Ovary (tissue), 9 donors: ENCODE data around the gene CCDC149. TPM values are rescaled to one million over a fixed set of nuclear protein-coding genes. Genes with fewer than 3 reads are reported as not detected.

ENCODE experiments used
- DNase-seq, 5 donors: peaks; one replicate each; pipeline ENCODE4 v3.0.0-alpha.2; 2019 to 2020
- H3K27ac ChIP-seq, 2 donors: fragments of 200-600 bp; one replicate each; pipeline versions ENCODE4 v1.5.1 to v1.8.0; 2019 to 2022
- H3K27me3 ChIP-seq: fragments of 200-600 bp; one replicate; pipeline ENCODE4 v1.8.0; 2022
- H3K36me3 ChIP-seq: fragments of 200-600 bp; sonication (generic); one replicate; pipeline ENCODE4 v1.5.1; 2019
- H3K4me1 ChIP-seq: one replicate; pipeline ENCODE4 v1.8.1; 2013; ENCODE audit warnings: mild to moderate bottlenecking, moderate library complexity; ENCODE audit not compliant: insufficient read depth
- H3K4me3 ChIP-seq: fragments of 200-600 bp; sonication (generic); one replicate; pipeline ENCODE4 v1.5.1; 2017
- H3K9me3 ChIP-seq, 2 donors: fragments of 200-600 bp in 1 of 2; sonication (generic) in 1 of 2; one replicate each; pipeline versions ENCODE4 v1.5.1 to v1.8.1; 2013 to 2019; ENCODE audit warnings: mild to moderate bottlenecking in 1 of 2, moderate library complexity in 1 of 2
- EP300 ChIP-seq: sonication (generic); formaldehyde crosslinking; IDR thresholded peaks from one replicate; pipeline ENCODE4 v1.6.1; 2017; ENCODE audit warnings: antibody characterized with exemption
- POLR2A ChIP-seq: fragments of 450-650 bp; IDR thresholded peaks from one replicate; pipeline ENCODE4 v1.6.1; 2017; ENCODE audit warnings: antibody characterized with exemption, mild to moderate bottlenecking, moderate library complexity
- WGBS, 3 donors: extraction: QIAGEN DNeasy Blood & Tissue Kit in 1 of 3; methylation state at CpG; one replicate each; pipeline versions ENCODE4 v1.1.5 to v1.1.7; 2013 to 2017; 5-methylcytosine and 5-hydroxymethylcytosine counted together
- intact Hi-C, 4 donors: fragments of 100-400 bp; cut with DNase I; formaldehyde crosslinking; loops; one replicate each; pipeline versions ENCODE4 v1.11.0 to v1.15.1; 2022 to 2023
- polyA plus RNA-seq, 2 donors: library from polyadenylated mRNA; stranded (reverse); fragments of 200-250 nt in 1 of 2; fragments of 350-450 nt in 1 of 2; fragmentation: Illumina TruSeq in 1 of 2; extraction: RNeasy Lipid Tissue Mini Kit (QIAGEN cat#74804) in 1 of 2; gene quantifications; one replicate each; pipeline ENCODE4 v1.2.3, GENCODE V29; 2013 to 2014
- total RNA-seq, 7 donors: library from RNA; depleted of rRNA in 2 of 7; stranded (reverse); fragments of >200 nt in 2 of 7; fragmentation: NEBNext Ultra II Directional in 3 of 7; extraction: Animal tissue kit (Norgen Biotek cat#: 25700) in 3 of 7; gene quantifications; one replicate each; pipeline versions ENCODE4 v1.1.0 to v1.2.4, GENCODE V29; 2016 to 2023
- TF ChIP-seq, protein P1 (sequence below), 3 donors: fragments of 450-650 bp in 2 of 3; fragments of 200-600 bp in 1 of 3; IDR thresholded peaks; one replicate each; pipeline versions ENCODE4 v1.5.1 to v1.8.0; 2016 to 2022; ENCODE audit warnings: antibody characterized with exemption in 3 of 3, mild to moderate bottlenecking in 1 of 3
- donor health status: DM: no; HTN: no; CAD: no; lungs with moderate emphysema.
- donor health status: DM: no; HTN: no; CAD: no.
- donor health status: Bipolar disorder and iron deficiency.
- donor health status: DM: yes; HTN: yes; CAD: no.
- donor health status: DM: no; HTN: no; CAD: no.
- donor health status: DM: yes; HTN: yes; CAD: no.

Gene CCDC149
- total and polyA plus RNA-seq, 9 donors, result 6.2 to 21.7 (median 17.5) TPM

DNA sequence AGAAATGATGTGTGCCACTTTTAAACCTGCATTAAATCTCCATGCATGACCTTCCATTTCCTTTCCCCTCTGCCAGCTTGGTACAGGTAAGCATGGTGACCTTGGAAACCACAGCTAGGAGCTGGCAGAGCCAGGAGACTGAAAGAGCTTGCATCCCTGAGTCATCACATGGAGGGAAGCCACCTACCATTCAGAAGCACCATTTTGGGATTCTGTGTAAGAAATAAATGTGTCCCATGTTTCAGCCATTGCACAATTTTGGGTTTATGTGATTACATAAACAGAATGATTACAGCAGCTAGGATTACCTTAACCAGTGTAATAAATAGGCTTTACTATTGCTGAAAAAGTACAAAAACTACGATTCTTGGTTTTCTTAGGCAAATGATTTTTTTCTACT lies 17.3 kb upstream of the CCDC149 start:
- H3K4me1 ChIP-seq, result no peaks in the 10 kb centered on the region
- intact Hi-C loops, result no loop called here
- no peaks in the 10 kb centered on the region for H3K27me3 ChIP-seq
- no peak overlapping the region for H3K4me3 ChIP-seq
- 80 to 93% (median 86%) methylated on average over 1 of the region's 1 CpG for WGBS, 3 donors
- TF ChIP-seq, protein P1, sequence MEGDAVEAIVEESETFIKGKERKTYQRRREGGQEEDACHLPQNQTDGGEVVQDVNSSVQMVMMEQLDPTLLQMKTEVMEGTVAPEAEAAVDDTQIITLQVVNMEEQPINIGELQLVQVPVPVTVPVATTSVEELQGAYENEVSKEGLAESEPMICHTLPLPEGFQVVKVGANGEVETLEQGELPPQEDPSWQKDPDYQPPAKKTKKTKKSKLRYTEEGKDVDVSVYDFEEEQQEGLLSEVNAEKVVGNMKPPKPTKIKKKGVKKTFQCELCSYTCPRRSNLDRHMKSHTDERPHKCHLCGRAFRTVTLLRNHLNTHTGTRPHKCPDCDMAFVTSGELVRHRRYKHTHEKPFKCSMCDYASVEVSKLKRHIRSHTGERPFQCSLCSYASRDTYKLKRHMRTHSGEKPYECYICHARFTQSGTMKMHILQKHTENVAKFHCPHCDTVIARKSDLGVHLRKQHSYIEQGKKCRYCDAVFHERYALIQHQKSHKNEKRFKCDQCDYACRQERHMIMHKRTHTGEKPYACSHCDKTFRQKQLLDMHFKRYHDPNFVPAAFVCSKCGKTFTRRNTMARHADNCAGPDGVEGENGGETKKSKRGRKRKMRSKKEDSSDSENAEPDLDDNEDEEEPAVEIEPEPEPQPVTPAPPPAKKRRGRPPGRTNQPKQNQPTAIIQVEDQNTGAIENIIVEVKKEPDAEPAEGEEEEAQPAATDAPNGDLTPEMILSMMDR (IDR thresholded peaks at IDR 0.05), result no peak
- TF ChIP-seq EP300 (no peak), POLR2A (no peak)
- DNase-seq, result no peak
- H3K9me3 ChIP-seq, result peaks cover 0 to 4% of the 10 kb centered on the region in 2 donors
- no peaks in the 10 kb centered on the region for H3K36me3 ChIP-seq
- H3K27ac ChIP-seq, result no peak overlapping the region

DNA sequence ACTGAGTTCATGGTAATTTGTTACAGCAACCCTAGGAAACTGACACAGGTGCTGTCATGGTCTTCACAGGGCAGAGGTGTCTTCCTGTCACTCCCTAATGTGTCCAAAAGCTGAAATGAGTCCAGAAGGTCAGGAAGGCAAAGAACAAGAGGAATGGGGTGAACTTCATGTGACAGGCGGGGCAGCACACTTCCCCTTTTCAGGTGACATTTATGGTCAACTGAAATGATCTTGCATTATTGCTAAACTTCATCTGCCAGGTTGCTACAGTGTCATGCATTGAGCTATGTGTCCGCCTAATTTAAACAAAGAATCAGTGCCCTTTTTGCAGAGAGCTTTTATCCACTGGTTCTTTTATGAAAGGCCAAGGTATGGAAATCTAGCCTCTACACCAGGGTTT lies 15.9 kb upstream of the CCDC149 start:
- intact Hi-C loops, result no loop called here
- no peaks in the 10 kb centered on the region for H3K4me1 ChIP-seq
- H3K9me3 ChIP-seq, result peaks cover 0 to 1% of the 10 kb centered on the region in 2 donors
- no peaks in the 10 kb centered on the region for H3K27me3 ChIP-seq
- no peak overlapping the region for H3K4me3 ChIP-seq
- no peak for DNase-seq
- H3K27ac ChIP-seq, result no peak overlapping the region
- WGBS, 3 donors, result 89 to 90% (median 90%) methylated on average over 2 of the region's 2 CpGs
- H3K36me3 ChIP-seq, result no peaks in the 10 kb centered on the region
- TF ChIP-seq POLR2A (no peak), EP300 (no peak)
- TF ChIP-seq, protein P1 (IDR thresholded peaks at IDR 0.05), result no peak

DNA sequence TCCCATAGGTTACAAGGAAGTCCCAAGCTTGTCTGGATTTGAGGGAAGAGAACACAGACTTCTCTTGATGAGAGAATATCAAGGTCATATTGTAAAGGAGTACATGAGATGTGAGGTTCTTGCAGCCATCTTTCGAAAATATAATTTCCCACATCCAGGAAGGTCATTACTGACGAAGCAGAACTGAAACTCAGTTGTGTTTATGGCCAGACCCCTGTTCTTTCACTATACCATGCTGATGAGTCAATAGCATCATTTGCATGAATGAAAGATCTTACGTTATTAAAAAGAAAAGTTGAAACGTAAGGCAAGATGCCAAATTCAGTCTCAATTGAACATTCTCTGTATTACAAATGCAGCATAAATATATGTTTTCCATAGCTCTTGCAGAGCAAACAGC lies 14.2 kb upstream of the CCDC149 start:
- intact Hi-C loops, result no loop called here
- Histone ChIP-seq H3K27ac (no peak overlapping the region), H3K4me1 (no peaks in the 10 kb centered on the region), H3K4me3 (no peak overlapping the region), H3K9me3 (no peaks in the 10 kb centered on the region), H3K27me3 (no peaks in the 10 kb centered on the region), H3K36me3 (no peaks in the 10 kb centered on the region)
- WGBS, 3 donors, result 57 to 74% (median 64%) methylated on average over 4 of the region's 4 CpGs
- no peak for DNase-seq
- TF ChIP-seq POLR2A (no peak), EP300 (no peak)
- TF ChIP-seq, protein P1 (IDR thresholded peaks at IDR 0.05), result no peak

DNA sequence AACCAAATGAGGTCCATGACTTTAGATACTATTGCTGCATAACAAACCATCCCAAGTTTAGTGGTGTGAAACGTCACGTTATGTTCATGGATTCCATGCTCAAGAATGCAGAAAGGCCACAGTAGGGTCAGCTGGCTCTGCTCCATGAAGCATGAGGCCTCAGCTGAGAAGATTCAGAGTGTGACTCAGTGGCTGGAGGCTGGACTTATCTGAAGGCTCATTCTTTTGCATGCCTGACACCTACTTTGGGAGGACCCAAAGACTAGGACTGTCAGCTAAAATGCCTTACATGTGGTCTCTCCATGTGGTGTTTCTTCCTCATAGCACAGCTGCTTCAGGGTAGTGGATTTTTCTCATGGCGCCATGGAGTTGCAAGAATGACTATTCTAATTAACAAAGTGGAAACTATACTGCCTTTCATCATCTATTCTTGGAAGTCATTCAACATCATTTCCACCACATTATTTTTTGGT lies 11.5 kb upstream of the CCDC149 start:
- no peaks in the 10 kb centered on the region for H3K4me1 ChIP-seq
- H3K9me3 ChIP-seq, result no peaks in the 10 kb centered on the region
- intact Hi-C loops, result loop anchor here in 1 of 4 donors (5.0 kb wide), 1 partner anchor 87 kb away; no protein-coding TSS in a partner anchor
- H3K27me3 ChIP-seq, result no peaks in the 10 kb centered on the region
- DNase-seq, result no peak
- H3K27ac ChIP-seq, result no peak overlapping the region
- TF ChIP-seq POLR2A (no peak), EP300 (no peak)
- TF ChIP-seq, protein P1 (IDR thresholded peaks at IDR 0.05), result no peak
- H3K36me3 ChIP-seq, result no peaks in the 10 kb centered on the region
- 43 to 61% (median 55%) methylated on average over 3 of the region's 3 CpGs for WGBS, 3 donors
- H3K4me3 ChIP-seq, result no peak overlapping the region
